A549 (cell line): ENCODE data around the gene NLN. TPM values are rescaled to one million over a fixed set of nuclear protein-coding genes. Genes with fewer than 3 reads are reported as not detected.

ENCODE experiments used
- ATAC-seq, 2 experiments: fragments of 200-7000 bp in 1 of 2; fragments of >200 bp in 1 of 2; cut with Nextera tagmentation in 1 of 2; cut with Tn5 transposase in 1 of 2; 3 replicates each; pipeline versions ENCODE4 v1.8.0 to v1.9.1; 2018 to 2020; ENCODE audit warnings: mild to moderate bottlenecking in 1 of 2, moderate library complexity in 1 of 2
- CTCF ChIA-PET: fragments of 300-600 bp; sonication (Branson Sonifier 250); formaldehyde crosslinking; extraction: SDS; loops from one replicate; lab custom pipeline; 2021; ENCODE audit warnings: antibody characterized with exemption, inconsistent platforms; lab: Yijun Ruan, JAX
- POLR2A ChIA-PET: fragments of 350-600 bp; formaldehyde crosslinking; extraction: SDS; loops from one replicate; lab custom pipeline; 2021; ENCODE audit warnings: antibody characterized with exemption, inconsistent platforms; lab: Yijun Ruan, JAX
- DNase-seq, 2 experiments: peaks; one replicate each; pipeline versions ENCODE4 v3.0.0 to v3.0.0-alpha.2; 2011 to 2016; ENCODE audit warnings: low read depth in 1 of 2, low spot score in 1 of 2
- FAIRE-seq: peaks from 2 replicates; lab custom pipeline; 2011; peaks lifted over from hg19 to GRCh38; lab: Jason Lieb, UNC
- H3K27ac ChIP-seq, 2 experiments: fragments of >200 bp; sonication (Bioruptor Twin); formaldehyde crosslinking; 3 replicates each; pipeline ENCODE4 v1.5.1; 2016 to 2017
- H3K4me1 ChIP-seq: fragments of >200 bp; sonication (Bioruptor Twin); formaldehyde crosslinking; 3 replicates; pipeline ENCODE4 v1.6.1; 2016
- H3K4me2 ChIP-seq: fragments of >200 bp; sonication (Bioruptor Twin); formaldehyde crosslinking; 3 replicates; pipeline ENCODE4 v1.6.1; 2016
- H3K4me3 ChIP-seq: fragments of >200 bp; sonication (Bioruptor Twin); formaldehyde crosslinking; 3 replicates; pipeline ENCODE4 v1.5.1; 2016
- H3K9me3 ChIP-seq: fragments of >200 bp; sonication (Bioruptor Twin); formaldehyde crosslinking; 3 replicates; pipeline ENCODE4 v1.6.1; 2016
- CBX8 ChIP-seq: fragments of 200-600 bp; sonication (generic); IDR thresholded peaks from 2 replicates; pipeline ENCODE4 v1.6.1; 2016
- CEBPB ChIP-seq, 2 experiments: fragments of >200 bp in 1 of 2; sonication (Bioruptor Twin) in 1 of 2; formaldehyde crosslinking in 1 of 2; IDR thresholded peaks; 2 replicates each; pipeline ENCODE4 v1.6.1; 2012 to 2016
- EHF ChIP-seq: fragments of 250-450 bp; sonication (Bioruptor Pico); IDR thresholded peaks from 2 replicates; pipeline ENCODE4 v1.5.0; 2020; ENCODE audit warnings: mild to moderate bottlenecking
- ESRRA ChIP-seq: fragments of 150-350 bp; IDR thresholded peaks from 2 replicates; pipeline ENCODE4 v1.6.1; 2014; ENCODE audit warnings: mild to moderate bottlenecking, low read length, borderline replicate concordance
- FOSB ChIP-seq: fragments of 250-450 bp; sonication (Bioruptor Pico); IDR thresholded peaks from 2 replicates; pipeline ENCODE4 v1.5.0; 2020; ENCODE audit warnings: mild to moderate bottlenecking, moderate library complexity
- HOXA7 ChIP-seq: fragments of 250-450 bp; sonication (Bioruptor Pico); IDR thresholded peaks from 2 replicates; pipeline ENCODE4 v1.5.0; 2020; ENCODE audit warnings: mild to moderate bottlenecking, moderate library complexity
- KDM1A ChIP-seq: fragments of 200-600 bp; sonication (generic); IDR thresholded peaks from 2 replicates; pipeline ENCODE4 v1.6.1; 2016; ENCODE audit warnings: low read depth, mild to moderate bottlenecking
- MAFK ChIP-seq: fragments of 450-650 bp; IDR thresholded peaks from 2 replicates; pipeline ENCODE4 v1.6.1; 2014; ENCODE audit not compliant: partially characterized antibody
- MAZ ChIP-seq: fragments of 150-350 bp; IDR thresholded peaks from 2 replicates; pipeline ENCODE4 v1.6.1; 2014; ENCODE audit warnings: antibody characterized with exemption, low read depth, low read length, borderline replicate concordance
- PHF8 ChIP-seq: fragments of 200-600 bp; sonication (generic); IDR thresholded peaks from 2 replicates; pipeline ENCODE4 v1.6.1; 2016; ENCODE audit warnings: low read depth, mild to moderate bottlenecking, antibody characterized with exemption, moderate library complexity, borderline replicate concordance
- RAD21 ChIP-seq, 2 experiments: fragments of >200 bp in 1 of 2; sonication (Bioruptor Twin) in 1 of 2; formaldehyde crosslinking in 1 of 2; IDR thresholded peaks in 1 of 2; conservative IDR thresholded peaks in 1 of 2; 2 replicates in 1 of 2; 3 replicates in 1 of 2; pipeline ENCODE4 v1.6.1; 2012 to 2018; ENCODE audit warnings: inconsistent platforms in 1 of 2
- RCOR1 ChIP-seq: fragments of 150-350 bp; IDR thresholded peaks from 2 replicates; pipeline ENCODE4 v1.6.1; 2014; ENCODE audit warnings: antibody characterized with exemption, low read length, low read depth
- REST ChIP-seq: fragments of 200-600 bp; sonication (generic); IDR thresholded peaks from 2 replicates; pipeline ENCODE4 v1.6.1; 2016; ENCODE audit warnings: antibody characterized with exemption, mild to moderate bottlenecking, moderate library complexity
- RNF2 ChIP-seq: fragments of 200-600 bp; sonication (generic); IDR thresholded peaks from 2 replicates; pipeline ENCODE4 v1.6.1; 2016; ENCODE audit warnings: low read depth, mild to moderate bottlenecking, antibody characterized with exemption, moderate library complexity, borderline replicate concordance
- SREBF2 ChIP-seq: fragments of 450-650 bp; IDR thresholded peaks from 2 replicates; pipeline ENCODE4 v1.6.1; 2014; ENCODE audit warnings: mild to moderate bottlenecking, moderate library complexity
- WGBS: methylation state at CpG from one replicate; pipeline ENCODE4 v1.1.6; 2017; ENCODE audit errors: missing lambda C conversion rate; 5-methylcytosine and 5-hydroxymethylcytosine counted together
- polyA plus RNA-seq, 4 experiments: library from polyadenylated mRNA; depleted of rRNA in 3 of 4; stranded (reverse); fragments of >200 nt; fragmentation: RNase III in 1 of 4; extraction: RNeasy Plus Mini Kit Qiagen cat#74134 plus additional on column Dnase treatment in 1 of 4; gene quantifications; 2 replicates in 3 of 4; 3 replicates in 1 of 4; pipeline ENCODE4 v1.2.3, GENCODE V29; 2011 to 2017
- TF ChIP-seq, protein P1 (sequence below): fragments of 450-650 bp; IDR thresholded peaks from 2 replicates; pipeline ENCODE4 v1.6.1; 2014; ENCODE audit warnings: antibody characterized with exemption
- TF ChIP-seq, protein P2 (sequence below): fragments of >200 bp; sonication (Bioruptor Twin); formaldehyde crosslinking; IDR thresholded peaks from 3 replicates; pipeline ENCODE4 v1.5.1; 2016

The NLN gene
- polyA plus RNA-seq, 2 of the 4 experiments (the other 2 are of a cell fraction) = 69.3 to 88.9 TPM

DNA sequence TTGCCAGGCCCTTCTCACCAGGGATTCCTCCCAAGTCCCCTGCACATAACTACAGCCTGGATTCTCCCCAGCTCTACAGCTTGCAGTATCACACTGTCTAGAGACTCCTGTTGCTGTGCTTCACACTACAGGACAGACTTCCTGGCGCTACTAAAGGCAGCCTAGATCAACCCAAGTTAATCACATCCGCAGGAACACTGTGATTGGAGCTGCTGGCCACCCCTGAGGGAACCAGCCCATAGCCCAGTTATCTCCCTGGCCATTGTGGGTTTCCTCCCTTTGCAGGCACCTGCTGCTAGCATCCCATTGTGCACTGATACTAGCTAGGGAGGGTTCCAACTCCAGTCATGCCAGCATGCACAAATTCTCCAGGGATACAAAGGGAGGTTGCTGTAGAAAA, 53.5 kb downstream of the NLN start:
- no peaks in the 10 kb centered on the region for H3K9me3 ChIP-seq
- POLR2A ChIA-PET = no interaction called here
- H3K4me2 ChIP-seq = no peak overlapping the region
- no peak for TF ChIP-seq HOXA7 (CRISPR knock-in tag)
- TF ChIP-seq KDM1A = no peak
- TF ChIP-seq MAZ = no peak
- TF ChIP-seq, protein P1, sequence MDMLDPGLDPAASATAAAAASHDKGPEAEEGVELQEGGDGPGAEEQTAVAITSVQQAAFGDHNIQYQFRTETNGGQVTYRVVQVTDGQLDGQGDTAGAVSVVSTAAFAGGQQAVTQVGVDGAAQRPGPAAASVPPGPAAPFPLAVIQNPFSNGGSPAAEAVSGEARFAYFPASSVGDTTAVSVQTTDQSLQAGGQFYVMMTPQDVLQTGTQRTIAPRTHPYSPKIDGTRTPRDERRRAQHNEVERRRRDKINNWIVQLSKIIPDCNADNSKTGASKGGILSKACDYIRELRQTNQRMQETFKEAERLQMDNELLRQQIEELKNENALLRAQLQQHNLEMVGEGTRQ = no peak
- no peak for TF ChIP-seq EHF
- CTCF ChIA-PET = no interaction called here
- no peak overlapping the region for H3K27ac ChIP-seq
- ATAC-seq (no peak; a peak in 1 of 6 replicates), DNase-seq (no peak), FAIRE-seq (no peak)
- no peak overlapping the region for H3K4me3 ChIP-seq
- 84% methylated on average over 2 of the region's 2 CpGs for WGBS
- peaks cover under 1% of the 10 kb centered on the region; the same call in 1 of the 3 replicates for H3K4me1 ChIP-seq

- Histone ChIP-seq H3K4me3 (no peak overlapping the region), H3K9me3 (no peaks in the 10 kb centered on the region), H3K4me2 (no peak overlapping the region), H3K27ac (no peak overlapping the region), H3K4me1 (no peaks in the 10 kb centered on the region; the same call in 2 of the 3 replicates)
- no peak for TF ChIP-seq PHF8
- no peak for TF ChIP-seq CEBPB (IDR thresholded peaks at IDR 0.05)
- no peak for TF ChIP-seq RAD21 (conservative IDR thresholded peaks at IDR 0.05 in 1 of 2, IDR thresholded peaks at IDR 0.05 in 1 of 2)
- TF ChIP-seq RCOR1 = no peak
- TF ChIP-seq MAFK = no peak
- TF ChIP-seq SREBF2 = no peak
- TF ChIP-seq CBX8 = no peak
- TF ChIP-seq RNF2 = no peak
- no peak for TF ChIP-seq ESRRA
- TF ChIP-seq REST = no peak
- TF ChIP-seq FOSB (CRISPR knock-in tag) = no peak
- TF ChIP-seq, protein P2, sequence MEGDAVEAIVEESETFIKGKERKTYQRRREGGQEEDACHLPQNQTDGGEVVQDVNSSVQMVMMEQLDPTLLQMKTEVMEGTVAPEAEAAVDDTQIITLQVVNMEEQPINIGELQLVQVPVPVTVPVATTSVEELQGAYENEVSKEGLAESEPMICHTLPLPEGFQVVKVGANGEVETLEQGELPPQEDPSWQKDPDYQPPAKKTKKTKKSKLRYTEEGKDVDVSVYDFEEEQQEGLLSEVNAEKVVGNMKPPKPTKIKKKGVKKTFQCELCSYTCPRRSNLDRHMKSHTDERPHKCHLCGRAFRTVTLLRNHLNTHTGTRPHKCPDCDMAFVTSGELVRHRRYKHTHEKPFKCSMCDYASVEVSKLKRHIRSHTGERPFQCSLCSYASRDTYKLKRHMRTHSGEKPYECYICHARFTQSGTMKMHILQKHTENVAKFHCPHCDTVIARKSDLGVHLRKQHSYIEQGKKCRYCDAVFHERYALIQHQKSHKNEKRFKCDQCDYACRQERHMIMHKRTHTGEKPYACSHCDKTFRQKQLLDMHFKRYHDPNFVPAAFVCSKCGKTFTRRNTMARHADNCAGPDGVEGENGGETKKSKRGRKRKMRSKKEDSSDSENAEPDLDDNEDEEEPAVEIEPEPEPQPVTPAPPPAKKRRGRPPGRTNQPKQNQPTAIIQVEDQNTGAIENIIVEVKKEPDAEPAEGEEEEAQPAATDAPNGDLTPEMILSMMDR = no peak
- CTCF ChIA-PET = interaction anchor here (0.9 to 1.1 kb wide), 2 partner anchors 16 to 49 kb away, joined by 3 read pairs; no protein-coding TSS in a partner anchor
- POLR2A ChIA-PET = no interaction called here
- 91% methylated on average over 3 of the region's 3 CpGs for WGBS
- FAIRE-seq (no peak), DNase-seq (no peak), ATAC-seq (no peak)
These were observed 54.6 kb downstream of the NLN start for GRCh38 chr5:65776441-65777141.
